HepG2 (cell line): Measurements from ENCODE around the gene TMEM63C. TPM values are rescaled to one million over a fixed set of nuclear protein-coding genes. Genes with fewer than 3 reads are reported as not detected.

Source experiments
- ATF7-NPFF ChIP-seq: sonication (generic); formaldehyde crosslinking; IDR thresholded peaks from 2 replicates; pipeline ENCODE4 v1.8.1; 2023; ENCODE audit warnings: mild to moderate bottlenecking, low read depth, missing genetic modification reagents, moderate library complexity
- GFI1 ChIP-seq: sonication (generic); formaldehyde crosslinking; IDR thresholded peaks from 2 replicates; pipeline ENCODE4 v1.5.0; 2020; ENCODE audit warnings: missing genetic modification reagents, mild to moderate bottlenecking, borderline replicate concordance
- HOXA7 ChIP-seq: sonication (generic); formaldehyde crosslinking; IDR thresholded peaks from 2 replicates; pipeline ENCODE4 v1.8.1; 2022; ENCODE audit warnings: mild to moderate bottlenecking, missing genetic modification reagents, moderate library complexity
- JUNB ChIP-seq: sonication (generic); formaldehyde crosslinking; IDR thresholded peaks from 2 replicates; pipeline ENCODE4 v1.8.0; 2022; ENCODE audit warnings: missing genetic modification reagents, mild to moderate bottlenecking, borderline replicate concordance
- KAT8 ChIP-seq: IDR thresholded peaks from 2 replicates; pipeline ENCODE4 v1.6.1; 2016; ENCODE audit warnings: missing genetic modification reagents, missing compliant biosample characterization
- MATR3 ChIP-seq: sonication (generic); formaldehyde crosslinking; IDR thresholded peaks from 2 replicates; pipeline ENCODE4 v1.4.0; 2020; ENCODE audit warnings: missing genetic modification reagents
- MIXL1 ChIP-seq: IDR thresholded peaks from 2 replicates; pipeline ENCODE4 v1.6.1; 2016
- MTERF4 ChIP-seq: sonication (generic); formaldehyde crosslinking; IDR thresholded peaks from 2 replicates; pipeline ENCODE4 v1.8.0; 2023; ENCODE audit warnings: mild to moderate bottlenecking, missing genetic modification reagents
- MXD4 ChIP-seq: IDR thresholded peaks from 2 replicates; pipeline ENCODE4 v1.6.1; 2016; ENCODE audit warnings: mild to moderate bottlenecking, missing biosample characterization, missing genetic modification reagents
- PLSCR1 ChIP-seq: sonication (generic); formaldehyde crosslinking; IDR thresholded peaks from 2 replicates; pipeline ENCODE4 v1.5.0; 2020; ENCODE audit warnings: missing genetic modification reagents, mild to moderate bottlenecking, borderline replicate concordance
- RARG ChIP-seq: sonication (generic); formaldehyde crosslinking; IDR thresholded peaks from 2 replicates; pipeline ENCODE4 v1.4.0; 2020; ENCODE audit warnings: low read depth, mild to moderate bottlenecking, missing genetic modification reagents
- RBM22 ChIP-seq: fragments of 200-400 bp; formaldehyde crosslinking; optimal IDR thresholded peaks from 2 replicates; pipeline ENCODE3; 2017; ENCODE audit warnings: mild to moderate bottlenecking, low read length, moderate library complexity
- RXRB ChIP-seq: IDR thresholded peaks from 2 replicates; pipeline ENCODE4 v1.6.1; 2016; ENCODE audit warnings: borderline replicate concordance, missing genetic modification reagents, missing compliant biosample characterization
- SKIL ChIP-seq: sonication (generic); formaldehyde crosslinking; IDR thresholded peaks from 2 replicates; pipeline ENCODE4 v1.8.0; 2022; ENCODE audit warnings: missing genetic modification reagents, mild to moderate bottlenecking, moderate library complexity, borderline replicate concordance
- SP2 ChIP-seq: sonication (generic); formaldehyde crosslinking; IDR thresholded peaks from 2 replicates; pipeline ENCODE4 v1.5.1; 2020; ENCODE audit warnings: mild to moderate bottlenecking, missing genetic modification reagents
- TEAD3 ChIP-seq: optimal IDR thresholded peaks from 2 replicates; pipeline ENCODE3; 2016; ENCODE audit warnings: borderline replicate concordance
- ZBTB43 ChIP-seq: sonication (generic); formaldehyde crosslinking; conservative IDR thresholded peaks from 2 replicates; pipeline ENCODE4 v1.4.0; 2020; ENCODE audit warnings: missing genetic modification reagents
- ZEB1 ChIP-seq: IDR thresholded peaks from 2 replicates; pipeline ENCODE4 v1.6.1; 2012; ENCODE audit warnings: mild to moderate bottlenecking, low read depth, inconsistent platforms; ENCODE audit not compliant: insufficient replicate concordance
- ZMAT3 ChIP-seq: sonication (generic); formaldehyde crosslinking; conservative IDR thresholded peaks from 2 replicates; pipeline ENCODE4 v1.7.0; 2021; ENCODE audit warnings: missing genetic modification reagents
- ZNF225 ChIP-seq: sonication (generic); formaldehyde crosslinking; IDR thresholded peaks from 2 replicates; pipeline ENCODE4 v1.4.0; 2020; ENCODE audit warnings: mild to moderate bottlenecking, missing genetic modification reagents
- ZNF414 ChIP-seq: sonication (generic); formaldehyde crosslinking; IDR thresholded peaks from 2 replicates; pipeline ENCODE4 v1.5.0; 2020; ENCODE audit warnings: missing genetic modification reagents
- ZNF572 ChIP-seq: sonication (generic); formaldehyde crosslinking; IDR thresholded peaks from 2 replicates; pipeline ENCODE4 v1.5.1; 2020; ENCODE audit warnings: mild to moderate bottlenecking, missing genetic modification reagents
- ZNF740 ChIP-seq: sonication (generic); formaldehyde crosslinking; IDR thresholded peaks from 2 replicates; pipeline ENCODE4 v1.4.0; 2020; ENCODE audit warnings: missing genetic modification reagents
- ZNF883 ChIP-seq: sonication (generic); formaldehyde crosslinking; IDR thresholded peaks from 2 replicates; pipeline ENCODE4 v1.5.1; 2020; ENCODE audit warnings: mild to moderate bottlenecking, missing genetic modification reagents; ENCODE audit errors: not compliant biosample characterization
- polyA plus RNA-seq, 8 experiments: library from polyadenylated mRNA; depleted of rRNA in 3 of 8; stranded (reverse) in 7 of 8; unstranded in 1 of 8; fragments of >200 nt; fragmentation: Illumina TruSeq in 4 of 8; extraction: Trizol in 4 of 8; gene quantifications; 2 replicates each; pipeline versions ENCODE4 v1.2.1 to v1.2.3, GENCODE V29; 2011 to 2016; ENCODE audit warnings: low read depth in 4 of 8, missing spikeins in 1 of 8, mixed read lengths in 1 of 8; ENCODE audit not compliant: insufficient read depth in 1 of 8
- total RNA-seq, 5 experiments: library from RNA; depleted of rRNA; stranded (reverse); fragments of >200 nt; fragmentation: Illumina TruSeq; extraction: Trizol; gene quantifications; 2 replicates each; pipeline ENCODE4 v1.2.3, GENCODE V29; 2016; ENCODE audit warnings: low read depth in 1 of 5

The TMEM63C gene
- total and polyA plus RNA-seq, 2 of the 13 experiments (the other 11 are each of a cell fraction or from before 2014, with no cell fraction given), result 0.17 to 0.27 TPM

GRCh38 chr14:77133720-77134338 is 47.8 kb upstream of the TMEM63C start (continued):
- peak; percentile 76; the same call in 1 of the 2 replicates for TF ChIP-seq MTERF4 (CRISPR knock-in tag)
- 0 out of 2 replicates have a peak, but pooled peaks have one; percentile 35 for TF ChIP-seq ATF7-NPFF (CRISPR knock-in tag)
- no peak for TF ChIP-seq KAT8 (CRISPR knock-in tag)
- no peak for TF ChIP-seq ZNF572 (CRISPR knock-in tag)
- no peak for TF ChIP-seq SKIL (CRISPR knock-in tag)
- TF ChIP-seq ZEB1, result no peak
- TF ChIP-seq PLSCR1 (CRISPR knock-in tag), result no peak
- TF ChIP-seq TEAD3, result peak; percentile 65
- peak; percentile 72; the same call in 1 of the 2 replicates for TF ChIP-seq MIXL1 (CRISPR knock-in tag)
- TF ChIP-seq ZMAT3 (CRISPR knock-in tag), result peak; percentile 76; the same call in 1 of the 2 replicates
- TF ChIP-seq RARG (CRISPR knock-in tag), result no peak
- no peak for TF ChIP-seq ZNF414 (CRISPR knock-in tag)
- TF ChIP-seq ZNF225, result no peak
- no peak for TF ChIP-seq SP2 (CRISPR knock-in tag)
- TF ChIP-seq GFI1 (CRISPR knock-in tag), result no peak
- no peak for TF ChIP-seq RBM22
- no peak for TF ChIP-seq ZNF740
- TF ChIP-seq ZNF883 (CRISPR knock-in tag), result no peak
- no peak for TF ChIP-seq JUNB (CRISPR knock-in tag)
- TF ChIP-seq MXD4 (CRISPR knock-in tag), result peak; percentile 78; the same call in 1 of the 2 replicates
- TF ChIP-seq RXRB, result no peak
- TF ChIP-seq ZBTB43 (CRISPR knock-in tag), result peak; percentile 63; the same call in 1 of the 2 replicates
- TF ChIP-seq MATR3 (CRISPR knock-in tag), result no peak
- TF ChIP-seq HOXA7, result no peak
